ENCODE results near the gene TMEM127.

Gene TMEM127

GRCh38 chr2:96262306-96262705 is 3.5 kb downstream of the TMEM127 start:
- no peak for DNase-seq

DNA sequence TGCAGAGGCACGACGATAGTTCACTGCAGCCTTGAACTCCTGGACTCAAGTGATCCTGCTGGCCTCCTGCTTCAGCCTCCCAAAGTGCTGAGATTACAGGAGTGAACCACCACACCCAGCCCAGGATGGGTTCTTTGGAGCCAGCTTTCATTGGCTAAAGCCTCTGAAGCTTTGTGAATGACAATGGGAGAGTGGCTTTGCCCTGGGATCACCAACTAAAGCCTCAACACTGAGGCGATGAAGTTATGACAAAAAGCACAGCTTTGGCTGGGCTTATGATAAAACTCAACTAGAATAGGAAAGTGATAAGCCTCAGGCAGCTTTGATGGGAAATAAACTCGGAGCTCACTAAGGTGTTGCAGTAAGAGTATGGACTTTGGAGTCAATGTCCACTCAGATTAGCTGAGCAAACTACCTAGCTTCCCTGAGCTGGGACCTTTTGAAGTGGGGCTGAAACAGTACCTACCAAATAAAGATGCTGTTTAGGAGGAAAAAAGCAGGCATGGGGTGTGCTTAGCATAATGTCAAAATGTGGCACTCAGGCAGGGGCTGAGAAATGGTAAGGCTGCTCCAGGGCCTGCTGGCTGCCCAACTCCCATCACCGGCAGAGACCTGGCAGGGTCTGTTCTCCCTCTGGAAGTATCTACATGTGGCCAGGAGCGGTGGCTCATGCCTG is 4.3 kb downstream of the TMEM127 start:
- no peak for DNase-seq

GRCh38 chr2:96260387-96261260 is 5.2 kb downstream of the TMEM127 start:
- DNase-seq: peak; percentile 65

DNA sequence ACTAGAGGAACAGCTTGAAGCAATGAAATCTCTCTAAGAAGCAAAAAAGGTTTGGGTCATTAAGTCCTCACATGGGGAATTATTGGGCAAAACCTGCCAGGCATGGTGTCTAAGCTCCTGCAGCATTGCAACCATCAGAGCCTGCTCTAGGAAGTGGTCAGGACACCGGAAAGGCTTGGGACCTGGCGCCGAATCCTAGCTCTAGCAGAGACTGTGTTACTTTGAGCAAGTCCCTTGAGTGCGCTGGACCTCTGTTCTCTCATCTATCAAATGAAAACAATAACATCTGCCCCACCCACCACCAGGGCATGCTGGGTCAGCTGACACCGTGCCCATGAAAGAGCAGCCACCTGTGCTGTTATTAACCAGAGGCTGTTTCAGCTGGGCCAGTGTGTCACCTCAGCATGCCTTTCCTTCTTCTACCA is 6.3 kb downstream of the TMEM127 start:
- no peak for DNase-seq

- DNase-seq: no peak
Observed at GRCh38 chr2:96258166-96259022, 7.4 kb downstream of the TMEM127 start.

DNA sequence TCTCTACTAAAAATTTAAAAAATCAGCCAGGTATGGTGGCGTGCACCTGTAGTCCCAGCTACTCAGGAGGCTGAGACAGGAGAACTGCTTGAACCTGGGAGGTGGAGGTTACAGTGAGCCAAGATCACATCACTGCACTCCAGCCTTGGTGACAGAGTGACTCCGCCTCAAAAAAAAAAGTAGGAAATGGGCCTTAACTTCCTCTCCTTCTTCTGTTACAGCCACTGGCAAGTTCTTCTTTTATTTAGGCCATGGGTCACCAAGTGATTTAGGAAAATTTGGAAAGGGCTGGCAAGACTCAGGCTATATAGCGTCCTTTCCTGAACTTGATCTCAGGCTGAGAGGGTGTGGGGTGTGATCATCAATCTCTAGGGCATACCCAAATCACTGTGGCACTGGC is 8.1 kb downstream of the TMEM127 start:
- peak; percentile 35 for DNase-seq

- DNase-seq: peak; percentile 63
Observed at GRCh38 chr2:96256611-96257113, 9.1 kb downstream of the TMEM127 start.

DNA sequence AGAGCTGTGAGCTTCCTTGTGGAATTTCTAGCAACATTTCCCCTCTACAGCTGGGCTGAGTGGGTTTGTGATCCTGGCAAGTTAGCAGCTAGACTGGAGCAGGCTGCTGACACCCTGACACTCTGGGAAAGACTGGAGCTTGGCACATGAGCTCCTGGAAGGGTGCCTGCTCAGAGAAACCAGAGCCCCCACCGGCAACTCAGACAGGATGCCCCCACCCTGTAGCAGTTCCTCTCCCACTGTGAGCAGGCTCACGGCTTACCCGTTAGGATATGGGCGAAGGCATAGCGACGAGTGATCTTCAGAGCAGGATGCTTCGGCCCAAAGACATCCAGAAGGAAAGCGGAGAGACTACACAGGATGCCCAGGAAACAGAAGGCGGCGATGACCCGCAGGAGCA is 11.2 kb downstream of the TMEM127 start:
- DNase-seq: no peak

GRCh38 chr2:96253006-96253405 is 12.8 kb downstream of the TMEM127 start:
- no peak for DNase-seq

- DNase-seq: no peak
Observed at GRCh38 chr2:96252526-96252925, 13.3 kb downstream of the TMEM127 start.

- peak; percentile 48 for DNase-seq
Observed at GRCh38 chr2:96251721-96252292, 14.0 kb downstream of the TMEM127 start.

- no peak for DNase-seq
Observed at GRCh38 chr2:96250188-96250587, 15.6 kb downstream of the TMEM127 start.

DNA sequence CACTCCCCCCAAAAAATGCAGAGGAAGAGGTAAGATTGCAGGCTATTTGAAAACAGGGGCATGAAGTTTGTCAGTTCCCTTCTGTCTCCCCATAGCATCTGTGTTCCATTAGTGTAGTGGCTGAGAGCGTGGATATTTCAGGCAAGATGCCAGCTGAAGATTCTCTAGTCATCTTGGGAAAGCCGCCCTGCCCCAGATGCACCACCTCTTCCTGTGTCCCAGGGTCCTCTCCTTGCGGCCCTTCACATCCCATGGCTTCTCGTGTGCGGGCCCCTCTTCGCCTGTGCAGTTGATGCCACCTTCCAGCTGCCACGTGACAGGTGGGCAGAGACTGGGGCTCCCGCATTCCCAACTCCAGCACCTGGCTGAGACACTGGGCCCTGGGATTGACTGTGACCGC is 16.1 kb downstream of the TMEM127 start:
- DNase-seq: no peak

DNA sequence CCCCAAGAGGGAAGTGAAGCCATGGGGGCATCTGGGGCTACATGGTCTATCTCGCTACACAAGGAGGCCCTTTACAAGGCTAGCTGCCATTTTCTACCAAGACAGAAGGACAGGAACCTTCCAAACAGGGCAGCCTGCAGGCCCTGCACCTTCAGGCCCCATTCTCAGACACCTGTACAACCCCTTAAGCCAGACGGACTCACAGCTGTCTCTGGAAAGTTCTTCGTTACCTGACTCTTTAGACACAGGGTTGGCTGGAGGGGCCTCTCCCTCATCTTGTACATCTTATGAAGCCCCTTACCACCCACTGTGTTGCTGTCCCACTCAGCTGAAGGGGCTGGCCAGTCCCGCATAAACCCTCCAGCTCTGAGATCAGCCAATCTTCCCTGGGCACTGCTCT is 17.2 kb downstream of the TMEM127 start:
- DNase-seq: no peak

DNA sequence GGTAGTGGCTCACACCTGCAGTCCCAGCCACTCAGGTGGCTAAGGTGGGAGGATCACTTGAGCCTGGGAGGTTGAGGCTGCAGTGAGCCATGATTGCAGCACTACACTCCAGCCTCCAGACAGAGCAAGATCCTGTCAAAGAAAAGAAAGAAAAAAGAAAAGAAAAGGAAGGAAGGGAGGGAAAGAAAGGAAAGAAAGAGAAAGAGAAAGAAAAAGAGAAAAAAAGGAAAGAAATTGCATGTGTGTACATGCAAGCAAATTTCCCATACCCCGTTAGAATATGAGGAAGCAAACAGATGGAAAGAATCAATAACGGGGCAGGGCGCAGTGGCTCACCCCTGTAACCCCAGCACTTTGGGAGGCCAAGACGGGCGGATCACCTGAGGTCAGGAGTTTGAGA is 17.9 kb downstream of the TMEM127 start:
- DNase-seq: no peak

GRCh38 chr2:96247009-96247408 is 18.8 kb downstream of the TMEM127 start:
- no peak for DNase-seq

DNA sequence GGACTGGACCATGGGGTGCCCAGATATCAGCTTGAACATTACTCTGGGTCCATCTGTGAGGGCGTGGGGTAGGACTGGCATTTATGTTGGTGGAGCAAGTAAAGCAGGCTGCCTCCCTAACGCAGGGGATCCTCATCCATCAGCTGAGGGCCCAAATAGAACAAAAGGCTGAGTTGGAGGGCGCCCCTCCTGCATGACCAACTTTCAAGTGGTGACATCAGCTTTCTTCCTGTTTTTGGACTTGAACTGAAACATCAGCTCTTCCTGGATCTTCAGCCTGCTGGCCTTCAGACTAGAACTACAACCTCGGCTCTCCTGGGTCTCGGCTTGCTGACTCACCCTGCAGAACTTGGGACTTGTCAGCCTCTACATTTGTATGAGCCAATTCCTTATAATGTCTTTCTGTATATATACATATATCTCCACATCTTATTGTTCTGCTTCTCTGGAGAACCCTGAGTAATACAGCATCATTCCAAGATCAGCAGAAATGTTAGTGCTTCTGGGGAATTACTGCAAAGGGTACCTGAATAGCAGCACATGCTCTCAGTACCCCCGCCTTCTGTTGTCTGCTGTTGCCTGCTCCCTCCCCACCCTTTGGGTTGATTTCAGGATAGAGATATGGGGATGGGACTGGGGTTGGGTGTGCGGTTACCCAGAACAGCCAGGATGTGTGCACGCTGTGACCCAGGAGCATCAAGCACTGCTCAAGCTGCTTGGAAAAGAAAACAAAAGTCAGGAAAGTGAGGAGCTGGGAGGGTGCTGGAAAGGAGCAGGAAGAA is 20.0 kb downstream of the TMEM127 start:
- DNase-seq: no peak

DNA sequence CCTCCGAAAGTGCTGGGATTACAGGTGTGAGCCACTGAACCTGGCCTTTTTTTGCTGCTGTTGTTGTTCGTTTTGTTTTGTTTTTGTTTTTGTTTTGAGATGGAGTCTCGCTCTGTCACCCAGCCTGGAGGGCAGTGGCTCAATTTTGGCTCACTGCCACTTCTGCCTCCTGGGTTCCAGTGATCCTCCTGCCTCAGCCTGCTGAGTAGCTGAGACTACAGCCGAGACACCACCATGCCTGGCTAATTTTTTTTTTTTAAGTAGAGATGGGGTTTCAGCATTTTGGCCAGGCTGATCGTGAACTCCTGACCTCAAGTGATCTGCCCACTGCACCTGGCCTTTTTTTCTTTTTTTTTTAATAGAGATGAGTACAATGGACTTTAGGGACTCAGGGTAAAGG is 22.0 kb downstream of the TMEM127 start:
- no peak for DNase-seq

DNA sequence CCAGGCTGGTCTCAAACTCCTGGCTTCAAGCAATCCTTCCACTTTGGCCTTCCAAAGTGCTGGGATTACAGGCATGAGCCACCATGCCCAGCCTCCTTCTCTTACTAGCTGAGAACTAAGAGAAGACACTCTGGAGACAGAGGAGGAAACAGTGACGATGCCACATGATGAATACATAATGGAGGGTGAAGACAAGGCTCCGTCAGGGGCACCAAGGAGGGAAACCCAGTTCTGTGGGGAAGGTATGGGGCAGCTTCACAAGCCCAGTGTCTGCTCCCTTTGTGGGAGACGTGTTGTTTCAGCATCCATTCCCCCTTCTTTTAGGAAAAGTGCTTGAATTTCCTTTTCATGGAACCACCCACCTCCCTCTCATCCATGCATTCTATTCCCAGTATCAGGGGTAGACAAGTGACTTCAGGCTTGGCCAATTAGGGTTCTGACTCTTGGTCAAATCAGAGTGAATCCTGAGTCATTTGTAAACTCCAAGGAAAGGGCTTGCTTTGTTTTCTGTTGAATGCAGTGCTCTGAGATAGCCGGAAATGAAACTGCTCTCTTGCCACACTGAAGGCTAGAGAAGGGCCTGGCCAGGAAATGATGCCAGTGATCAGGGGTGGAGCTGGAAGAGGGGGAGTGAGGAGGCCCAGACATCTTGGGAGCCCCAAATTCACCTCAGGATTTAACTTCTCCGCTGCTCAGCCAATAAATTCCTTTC is 23.7 kb downstream of the TMEM127 start:
- DNase-seq: peak; percentile 34

DNA sequence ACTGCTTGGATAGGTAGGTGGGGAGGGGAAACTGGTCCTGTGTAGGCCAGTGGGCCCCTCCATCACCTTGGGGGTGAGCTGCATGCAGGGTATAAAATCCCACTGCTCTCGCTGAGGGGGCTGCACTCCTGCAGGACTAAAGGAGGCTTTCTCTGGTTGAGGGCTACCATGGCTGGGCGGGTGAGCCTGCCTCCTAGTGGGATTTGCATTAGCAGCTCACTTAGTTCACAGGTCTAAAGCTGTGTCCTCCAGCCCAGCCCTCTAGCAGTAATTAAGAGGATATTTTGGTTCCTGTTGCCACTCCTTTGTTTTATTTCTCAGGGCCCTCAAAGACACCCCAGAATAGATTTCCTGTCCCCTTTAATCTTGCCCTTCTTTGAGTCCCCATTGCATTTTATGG is 24.6 kb downstream of the TMEM127 start:
- no peak for DNase-seq

- DNase-seq: no peak
Observed at GRCh38 chr2:96240341-96241038, 25.3 kb downstream of the TMEM127 start.

Measured in GDM1 (cell line).